Heart right ventricle (tissue), 16 donors: ENCODE results near the gene TIGAR. TPM values are rescaled to one million over a fixed set of nuclear protein-coding genes. Genes with fewer than 3 reads are reported as not detected.
A peak's percentile ranks its signal among the peaks of the same experiment; 100 is the strongest.

Experiments used
- ATAC-seq, 8 donors: fragments of 200-7000 bp; cut with Tn5 transposase; one replicate each; pipeline ENCODE4 v1.9.1; 2020; ENCODE audit warnings: mild to moderate bottlenecking in 8 of 8, moderate library complexity in 8 of 8, moderate number of reproducible peaks in 1 of 8
- DNase-seq, 2 donors: peaks; one replicate each; pipeline ENCODE4 v3.0.0-alpha.2; 2020
- H3K27ac ChIP-seq, 10 donors: fragments of 200-600 bp; sonication (generic) in 2 of 10; one replicate each; pipeline versions ENCODE4 v1.5.0 to v1.8.0; 2020 to 2022; ENCODE audit warnings: mild to moderate bottlenecking in 3 of 10
- H3K27me3 ChIP-seq, 7 donors: fragments of 200-600 bp; one replicate each; pipeline ENCODE4 v1.8.0; 2021 to 2022; ENCODE audit warnings: mild to moderate bottlenecking in 2 of 7
- H3K36me3 ChIP-seq, 9 donors: fragments of 200-600 bp; sonication (generic) in 1 of 9; one replicate each; pipeline versions ENCODE4 v1.5.0 to v1.8.0; 2020 to 2022; ENCODE audit warnings: mild to moderate bottlenecking in 2 of 9
- H3K4me1 ChIP-seq, 9 donors: fragments of 200-600 bp; sonication (generic) in 1 of 9; one replicate each; pipeline versions ENCODE4 v1.5.0 to v1.8.0; 2020 to 2022; ENCODE audit warnings: mild to moderate bottlenecking in 4 of 9
- H3K4me3 ChIP-seq, 10 donors: fragments of 200-600 bp; sonication (generic) in 2 of 10; one replicate each; pipeline versions ENCODE4 v1.5.0 to v1.8.0; 2020 to 2022; ENCODE audit warnings: mild to moderate bottlenecking in 7 of 10, moderate library complexity in 2 of 10
- H3K9me3 ChIP-seq, 11 donors: fragments of 200-600 bp in 10 of 11; sonication (generic) in 2 of 11; one replicate each; pipeline versions ENCODE4 v1.5.0 to v1.8.0; 2013 to 2022; ENCODE audit warnings: mild to moderate bottlenecking in 2 of 11, control low read depth in 1 of 11, moderate library complexity in 1 of 11
- CTCF ChIP-seq, 9 donors: fragments of 200-600 bp; sonication (generic) in 2 of 9; IDR thresholded peaks; one replicate each; pipeline versions ENCODE4 v1.5.0 to v1.8.0; 2021 to 2022; ENCODE audit warnings: antibody characterized with exemption in 9 of 9, mild to moderate bottlenecking in 5 of 9, moderate library complexity in 1 of 9
- WGBS, 2 donors: extraction: QIAGEN DNeasy Blood & Tissue Kit; methylation state at CpG; one replicate each; pipeline ENCODE4 v1.1.7; 2013; ENCODE audit warnings: inconsistent platforms in 1 of 2; 5-methylcytosine and 5-hydroxymethylcytosine counted together
- intact Hi-C, 10 donors: fragments of 100-400 bp; cut with DNase I; formaldehyde crosslinking; loops; one replicate each; pipeline versions ENCODE4 v1.11.1 to v1.14.2; 2022
- polyA plus RNA-seq, 2 donors: library from polyadenylated mRNA; stranded (reverse); fragments of 200-250 nt; gene quantifications; one replicate each; pipeline ENCODE4 v1.2.3, GENCODE V29; 2013
- total RNA-seq, 10 donors: library from RNA; stranded (reverse); fragmentation: NEBNext Ultra II Directional in 3 of 10; extraction: Animal tissue kit (Norgen Biotek cat#: 25700) in 3 of 10; gene quantifications; one replicate each; pipeline versions ENCODE4 v1.2.1 to v1.2.4, GENCODE V29; 2021 to 2023
- donor health status: Arrhythmogenic right ventricular cardiomyopathy.
- donor health status: ischemic (EF 13 %, LVEDD 7.1; RV severe dilation, severe dysfunction).
- donor health status: healthy with polysubstance abuse.
- donor health status: DM: no; HTN: yes; CAD: no.
- donor health status: DM: no; HTN: no; CAD: no.
- donor health status: ischemic (EF 25% LVEDD 6.9; RV normal size, moderate dysfunction).
- donor health status: ischemic (EF 25% LVEDD 5.7; RV mildly dilated, moderate dysfunction).
- donor health status: healthy.
- donor health status: DM: yes; HTN: yes; CAD: no.
- donor health status: Ischemic cardiomyopathy.
- donor health status: ischemic (EF 35%, LVEDD 5.7; RV mildly dilated, moderate dysfunction).
- donor health status: nonischemic (EF 11% LVEDD 7.7; RV severe dilation, severe dysfunction).
- donor health status: DM: yes; HTN: yes; CAD: no.
- donor health status: PGD.
- donor health status: ischemic (EF 29% LVEDD 5.4; RV normal size, mild dysfunction).
- donor health status: nonischemic (EF 23%, LVEDD 6.1; RV moderate dilation, normal function).

The TIGAR gene
- total and polyA plus RNA-seq, 12 donors: 3.7 to 15.5 (median 13.1) TPM

GRCh38 chr12:4331221-4331620 lies 10.2 kb downstream of the TIGAR start:
- Histone ChIP-seq H3K4me3 (no peak overlapping the region), H3K27ac (no peak overlapping the region), H3K9me3 (no peaks in the 10 kb centered on the region), H3K36me3 (peaks cover 0 to 51% (median 3%) of the 10 kb centered on the region in 9 donors), H3K4me1 (peaks cover 0 to 6% (median 0%) of the 10 kb centered on the region in 9 donors), H3K27me3 (no peaks in the 10 kb centered on the region)
- DNase-seq (no peak), ATAC-seq (no peak)
- TF ChIP-seq CTCF (IDR thresholded peaks at IDR 0.05): no peak
- intact Hi-C loops: no loop called here
- WGBS, 2 donors: 84 to 87% methylated on average over 1 of the region's 1 CpG

GRCh38 chr12:4331842-4332241 lies 10.8 kb downstream of the TIGAR start:
- no peak for DNase-seq
- Histone ChIP-seq H3K36me3 (peaks cover 0 to 56% (median 3%) of the 10 kb centered on the region in 9 donors), H3K27ac (no peak overlapping the region), H3K9me3 (no peaks in the 10 kb centered on the region), H3K4me1 (peaks cover 0 to 3% (median 0%) of the 10 kb centered on the region in 9 donors), H3K27me3 (no peaks in the 10 kb centered on the region), H3K4me3 (no peak overlapping the region)
- ATAC-seq: no peak
- intact Hi-C loops: no loop called here
- 59 to 65% methylated on average over 4 of the region's 4 CpGs for WGBS, 2 donors
- no peak for TF ChIP-seq CTCF (IDR thresholded peaks at IDR 0.05)

- TF ChIP-seq CTCF (IDR thresholded peaks at IDR 0.05): no peak
Observed at GRCh38 chr12:4346931-4347330, 25.9 kb downstream of the TIGAR start.

GRCh38 chr12:4353785-4354208 lies 32.8 kb downstream of the TIGAR start:
- intact Hi-C loops: loop anchor here in 5 of 10 donors (2.0 to 10.0 kb wide), 4 partner anchors 169 to 174 kb away; no protein-coding TSS in a partner anchor
- DNase-seq: no peak
- 52 to 53% methylated on average over 4 of the region's 4 CpGs for WGBS, 2 donors

More at GRCh38 chr12:4346931-4347330, 25.9 kb downstream of the TIGAR start:
- H3K9me3 ChIP-seq: peaks cover 0 to 12% (median 0%) of the 10 kb centered on the region in 11 donors
- H3K27ac ChIP-seq: no peak overlapping the region
- no peak for ATAC-seq
- H3K4me3 ChIP-seq: no peak overlapping the region
- H3K4me1 ChIP-seq: no peaks in the 10 kb centered on the region
- H3K27me3 ChIP-seq: no peaks in the 10 kb centered on the region
- H3K36me3 ChIP-seq: peaks cover 0 to 46% (median 0%) of the 10 kb centered on the region in 9 donors
- intact Hi-C loops: no loop called here
- no peak for DNase-seq

More at GRCh38 chr12:4353785-4354208, 32.8 kb downstream of the TIGAR start:
- ATAC-seq: peak in 1 of 8 donors; percentile 45
- H3K9me3 ChIP-seq: peaks cover 0 to under 1% (median 0%) of the 10 kb centered on the region in 11 donors
- peaks cover 0 to 11% (median 7%) of the 10 kb centered on the region in 9 donors for H3K4me1 ChIP-seq
- H3K4me3 ChIP-seq: no peak overlapping the region
- TF ChIP-seq CTCF (IDR thresholded peaks at IDR 0.05): peak; percentile 9 to 70 (median 53)
- H3K27me3 ChIP-seq: no peaks in the 10 kb centered on the region
- no peak overlapping the region for H3K27ac ChIP-seq
- peaks cover 0 to 56% (median 7%) of the 10 kb centered on the region in 9 donors for H3K36me3 ChIP-seq
